Testis (tissue), 3 donors: ENCODE results near the gene DPYSL3. TPM values are rescaled to one million over a fixed set of nuclear protein-coding genes. Genes with fewer than 3 reads are reported as not detected.

ENCODE experiments used
- DNase-seq: peaks from one replicate; pipeline ENCODE4 v3.0.0-alpha.2; 2019
- H3K27ac ChIP-seq, 2 donors: fragments of 200-600 bp; sonication (generic); one replicate each; pipeline ENCODE4 v1.5.1; 2019
- H3K27me3 ChIP-seq: fragments of 200-600 bp; sonication (generic); one replicate; pipeline ENCODE4 v1.5.1; 2019
- H3K36me3 ChIP-seq: fragments of 200-600 bp; sonication (generic); one replicate; pipeline ENCODE4 v1.5.1; 2017; ENCODE audit warnings: low read depth; ENCODE audit errors: missing control alignments
- H3K4me1 ChIP-seq: fragments of 200-600 bp; sonication (generic); one replicate; pipeline ENCODE4 v1.5.1; 2019
- H3K4me3 ChIP-seq, 2 donors: fragments of 200-600 bp; sonication (generic); one replicate each; pipeline ENCODE4 v1.5.1; 2017 to 2019
- H3K9me3 ChIP-seq: fragments of 200-600 bp; sonication (generic); one replicate; pipeline ENCODE4 v1.5.1; 2017
- POLR2A ChIP-seq: fragments of 450-650 bp; IDR thresholded peaks from one replicate; pipeline ENCODE4 v1.6.1; 2017; ENCODE audit warnings: antibody characterized with exemption, mild to moderate bottlenecking, moderate library complexity
- WGBS, 2 donors: methylation state at CpG; one replicate each; pipeline ENCODE4 v1.1.5; 2018; 5-methylcytosine and 5-hydroxymethylcytosine counted together
- intact Hi-C: fragments of 100-400 bp; cut with DNase I; formaldehyde crosslinking; loops from one replicate; pipeline ENCODE4 v1.15.1; 2023; ENCODE audit warnings: low total_unique reads
- polyA plus RNA-seq: library from polyadenylated mRNA; stranded (reverse); fragments of 350-450 nt; fragmentation: Illumina TruSeq; extraction: RNeasy Lipid Tissue Mini Kit (QIAGEN cat#74804); gene quantifications from one replicate; pipeline ENCODE4 v1.2.3, GENCODE V29; 2014; ENCODE audit warnings: low read depth, low replicate concordance; ENCODE audit not compliant: insufficient read depth
- total RNA-seq, 2 donors: library from RNA; depleted of rRNA; stranded (reverse); fragments of >200 nt; gene quantifications; one replicate each; pipeline ENCODE4 v1.2.3, GENCODE V29; 2016
- TF ChIP-seq, protein P1 (sequence below), 3 experiments: fragments of 450-650 bp in 2 of 3; fragments of 200-600 bp in 1 of 3; sonication (generic) in 1 of 3; IDR thresholded peaks; one replicate each; pipeline ENCODE4 v1.5.1; 2016 to 2019; ENCODE audit warnings: antibody characterized with exemption in 3 of 3, mild to moderate bottlenecking in 2 of 3, moderate library complexity in 1 of 3

Gene DPYSL3
- total and polyA plus RNA-seq, 3 donors from 2014 or later = 42.5 to 71.6 (median 68.9) TPM

DNA sequence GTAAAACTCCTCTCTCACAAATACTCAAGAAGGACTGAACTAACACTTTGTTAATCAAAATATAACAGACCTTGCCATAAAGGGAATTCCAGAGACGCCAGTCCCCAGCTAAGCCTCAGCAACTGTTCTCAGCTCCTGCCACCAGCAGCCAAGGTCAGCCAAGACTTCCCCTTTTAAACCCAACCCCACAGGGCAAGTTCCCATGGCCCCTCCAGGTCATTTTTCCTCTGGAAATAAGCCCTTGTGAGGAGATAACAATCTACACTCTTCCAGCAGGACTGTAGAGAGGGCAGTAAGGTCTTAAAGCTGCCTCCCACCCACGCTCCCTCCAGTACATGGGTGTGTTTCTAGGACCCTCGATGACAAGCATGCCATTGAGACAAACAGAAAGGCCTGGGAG lies 78.3 kb downstream of the DPYSL3 start:
- H3K9me3 ChIP-seq = no peaks in the 10 kb centered on the region
- TF ChIP-seq, protein P1, sequence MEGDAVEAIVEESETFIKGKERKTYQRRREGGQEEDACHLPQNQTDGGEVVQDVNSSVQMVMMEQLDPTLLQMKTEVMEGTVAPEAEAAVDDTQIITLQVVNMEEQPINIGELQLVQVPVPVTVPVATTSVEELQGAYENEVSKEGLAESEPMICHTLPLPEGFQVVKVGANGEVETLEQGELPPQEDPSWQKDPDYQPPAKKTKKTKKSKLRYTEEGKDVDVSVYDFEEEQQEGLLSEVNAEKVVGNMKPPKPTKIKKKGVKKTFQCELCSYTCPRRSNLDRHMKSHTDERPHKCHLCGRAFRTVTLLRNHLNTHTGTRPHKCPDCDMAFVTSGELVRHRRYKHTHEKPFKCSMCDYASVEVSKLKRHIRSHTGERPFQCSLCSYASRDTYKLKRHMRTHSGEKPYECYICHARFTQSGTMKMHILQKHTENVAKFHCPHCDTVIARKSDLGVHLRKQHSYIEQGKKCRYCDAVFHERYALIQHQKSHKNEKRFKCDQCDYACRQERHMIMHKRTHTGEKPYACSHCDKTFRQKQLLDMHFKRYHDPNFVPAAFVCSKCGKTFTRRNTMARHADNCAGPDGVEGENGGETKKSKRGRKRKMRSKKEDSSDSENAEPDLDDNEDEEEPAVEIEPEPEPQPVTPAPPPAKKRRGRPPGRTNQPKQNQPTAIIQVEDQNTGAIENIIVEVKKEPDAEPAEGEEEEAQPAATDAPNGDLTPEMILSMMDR (IDR thresholded peaks at IDR 0.05) = no peak
- TF ChIP-seq POLR2A = no peak
- 62 to 68% methylated on average over 3 of the region's 3 CpGs for WGBS, 2 donors

DNA sequence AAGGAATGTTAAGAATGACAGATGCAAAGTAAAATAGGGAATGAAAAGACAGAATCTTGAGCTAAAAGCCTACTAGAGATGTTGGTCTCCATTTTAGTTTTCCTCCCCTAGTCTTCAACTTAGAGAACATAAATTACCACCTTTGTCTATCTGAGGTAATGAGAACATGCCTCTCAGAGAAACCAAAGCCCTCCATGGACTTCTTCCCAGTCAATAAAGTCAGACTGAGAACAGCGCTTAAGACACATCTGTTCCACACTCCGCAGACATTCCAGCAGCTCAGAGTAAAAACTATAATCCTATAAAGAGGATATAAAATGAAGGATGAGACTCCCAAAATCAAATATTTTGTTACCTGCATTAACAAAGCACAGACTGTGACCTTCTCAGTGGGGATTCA lies 79.2 kb downstream of the DPYSL3 start:
- 83 to 93% methylated on average over 2 of the region's 2 CpGs for WGBS, 2 donors
- H3K9me3 ChIP-seq = no peaks in the 10 kb centered on the region
- H3K36me3 ChIP-seq = no peaks in the 10 kb centered on the region
- TF ChIP-seq, protein P1 (IDR thresholded peaks at IDR 0.05) = no peak
- TF ChIP-seq POLR2A = no peak
- peaks cover 13% of the 10 kb centered on the region for H3K4me1 ChIP-seq
- intact Hi-C loops = no loop called here
- no peak for DNase-seq
- H3K4me3 ChIP-seq = no peak overlapping the region
- no peak overlapping the region for H3K27ac ChIP-seq
- H3K27me3 ChIP-seq = no peaks in the 10 kb centered on the region

More for the DNA sequence above, 78.3 kb downstream of the DPYSL3 start:
- Histone ChIP-seq H3K36me3 (no peaks in the 10 kb centered on the region), H3K27ac (no peak overlapping the region), H3K4me3 (no peak overlapping the region), H3K4me1 (peaks cover 13% of the 10 kb centered on the region), H3K27me3 (no peaks in the 10 kb centered on the region)
- intact Hi-C loops = no loop called here
- no peak for DNase-seq

DNA sequence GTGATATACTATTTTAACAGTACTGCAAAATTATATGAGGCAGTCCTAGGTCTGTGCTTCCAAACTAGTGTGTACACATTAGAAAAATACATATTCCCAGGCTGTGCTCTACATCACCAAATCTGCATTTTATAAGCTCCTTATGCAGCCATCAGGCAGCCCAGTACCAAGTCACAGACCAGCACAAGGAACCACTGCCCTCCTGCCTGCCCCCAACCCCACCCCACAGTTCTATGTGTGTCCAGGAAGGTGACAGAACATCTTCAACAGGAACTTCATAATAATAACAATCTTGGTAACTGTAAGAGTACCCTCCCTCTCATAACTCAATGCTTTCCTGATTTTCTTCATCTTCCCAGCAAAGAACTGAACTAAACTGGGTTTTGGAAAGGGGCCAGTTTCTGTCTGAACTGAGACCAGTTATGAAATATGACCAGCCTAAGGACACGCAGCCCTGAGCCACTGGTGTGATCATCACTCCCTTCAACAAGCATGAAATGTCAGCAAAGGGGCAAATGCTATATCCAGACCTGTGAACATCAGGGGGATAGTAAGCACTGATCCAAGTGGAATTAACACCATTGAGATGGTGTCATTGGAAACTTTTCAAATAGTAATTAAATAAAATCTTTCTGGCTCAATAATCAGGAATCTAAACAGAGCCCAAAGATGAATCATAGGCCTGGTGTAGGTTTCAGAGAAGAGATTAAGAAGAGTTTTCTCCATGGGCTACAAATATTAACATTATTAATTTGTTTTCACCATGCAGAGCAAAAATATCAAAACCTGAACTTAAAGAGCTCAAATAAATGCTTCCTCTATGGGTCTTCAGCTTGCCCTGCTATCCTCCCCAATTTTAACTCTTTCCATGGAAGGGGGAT lies 82.1 kb downstream of the DPYSL3 start:
- DNase-seq = no peak

DNA sequence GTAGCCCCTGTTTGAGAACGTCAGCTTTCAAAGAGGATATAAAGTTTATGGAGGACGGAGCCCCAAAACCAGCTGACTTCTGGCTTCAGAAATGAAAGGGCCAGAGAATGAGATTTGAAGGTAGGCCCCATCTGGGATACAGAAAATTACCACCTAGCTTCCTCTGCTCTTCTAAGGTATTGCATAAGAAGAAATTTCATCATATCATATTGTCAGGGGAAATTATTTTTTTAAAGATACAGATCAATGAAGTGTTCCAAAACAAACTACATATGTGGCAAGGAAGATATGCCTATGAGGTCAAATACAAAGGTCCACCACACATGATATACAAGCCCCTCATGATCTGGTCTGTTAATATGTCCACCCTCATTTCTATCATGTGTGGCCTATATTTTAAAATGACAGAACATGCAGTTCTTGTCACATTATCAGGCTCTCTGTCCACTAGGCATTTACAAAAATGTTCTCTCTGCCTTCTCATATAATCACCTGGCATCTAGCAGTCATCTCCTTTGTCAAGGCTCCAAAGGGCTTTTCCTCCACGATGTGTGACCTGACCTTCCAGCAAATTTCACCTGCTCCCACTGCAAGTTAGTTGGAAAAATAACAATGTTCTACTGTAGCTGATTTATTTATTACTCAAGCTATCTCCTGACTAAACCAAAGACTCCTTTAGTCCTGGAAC lies 83.1 kb downstream of the DPYSL3 start:
- H3K9me3 ChIP-seq = no peaks in the 10 kb centered on the region
- H3K36me3 ChIP-seq = no peaks in the 10 kb centered on the region
- H3K4me1 ChIP-seq = peaks cover 6% of the 10 kb centered on the region
- no peak overlapping the region for H3K4me3 ChIP-seq
- no peaks in the 10 kb centered on the region for H3K27me3 ChIP-seq
- intact Hi-C loops = no loop called here
- WGBS, 2 donors = 62% methylated on average over 3 of the region's 3 CpGs
- no peak for DNase-seq
- no peak overlapping the region for H3K27ac ChIP-seq
- no peak for TF ChIP-seq POLR2A
- TF ChIP-seq, protein P1 (IDR thresholded peaks at IDR 0.05) = no peak

More for the DNA sequence above, 82.1 kb downstream of the DPYSL3 start:
- 27 to 42% methylated on average over 1 of the region's 1 CpG for WGBS, 2 donors
- H3K4me1 ChIP-seq = peaks cover 13% of the 10 kb centered on the region
- H3K27me3 ChIP-seq = no peaks in the 10 kb centered on the region
- intact Hi-C loops = no loop called here
- no peaks in the 10 kb centered on the region for H3K9me3 ChIP-seq
- H3K36me3 ChIP-seq = no peaks in the 10 kb centered on the region
- no peak for TF ChIP-seq POLR2A
- TF ChIP-seq, protein P1 (IDR thresholded peaks at IDR 0.05) = no peak
- no peak overlapping the region for H3K4me3 ChIP-seq
- no peak overlapping the region for H3K27ac ChIP-seq
